SK-N-MC (cell line): ENCODE data around the gene SLC26A2.

Source experiments
- EZH2 ChIP-seq: fragments of 200-600 bp; sonication (generic); IDR thresholded peaks from one replicate; pipeline ENCODE4 v1.6.1; 2017; ENCODE audit warnings: antibody characterized with exemption
- FOXP2 ChIP-seq: optimal IDR thresholded peaks from 2 replicates; pipeline ENCODE3; 2011; ENCODE audit warnings: mild to moderate bottlenecking, moderate library complexity; ENCODE audit not compliant: insufficient read depth; ENCODE audit errors: extremely low read length, control extremely low read depth
- POLR2AphosphoS5 ChIP-seq: IDR thresholded peaks from 2 replicates; pipeline ENCODE4 v1.6.1; 2012; ENCODE audit warnings: mild to moderate bottlenecking, low read depth, low read length, borderline replicate concordance

GRCh38 chr5:149961186-149961685 is 678 bp downstream of the SLC26A2 start:
- TF ChIP-seq EZH2 (no peak), POLR2AphosphoS5 (no peak), FOXP2 (no peak)
